ENCODE measurements around the gene SLC30A3. TPM values are rescaled to one million over a fixed set of nuclear protein-coding genes. Genes with fewer than 3 reads are reported as not detected.

The SLC30A3 gene
- total RNA-seq, 6 experiments from 2014 or later: not detected

- Histone ChIP-seq H3K27ac (no peak overlapping the region), H3K4me3 (no peak overlapping the region), H3K9me3 (no peaks in the 10 kb centered on the region), H3K27me3 (no peaks in the 10 kb centered on the region), H3K4me1 (no peaks in the 10 kb centered on the region), H3K36me3 (peaks cover 2 to 82% (median 37%) of the 10 kb centered on the region in 4 donors)
- TF ChIP-seq CTCF (IDR thresholded peaks at IDR 0.05): no peak
- no peak for TF ChIP-seq POLR2A (IDR thresholded peaks at IDR 0.05)
- ATAC-seq: peak in 1 of 4 donors; percentile 17
- intact Hi-C loops (cut with DNase I): no loop called here
- DNase-seq: no peak
- 89% methylated on average over 8 of the region's 9 CpGs for WGBS (ENCODE audit: insufficient coverage, low coverage, low lambda C conversion rate, missing lambda C conversion rate)
Measured at GRCh38 chr2:27225526-27225925, 37.3 kb downstream of the SLC30A3 start.

- TF ChIP-seq POLR2A (IDR thresholded peaks at IDR 0.05) (no peak), CTCF (IDR thresholded peaks at IDR 0.05) (no peak)
- no peaks in the 10 kb centered on the region for H3K4me1 ChIP-seq
- H3K9me3 ChIP-seq: no peaks in the 10 kb centered on the region
- no peaks in the 10 kb centered on the region for H3K27me3 ChIP-seq
- intact Hi-C loops (cut with DNase I): no loop called here
- H3K27ac ChIP-seq: no peak overlapping the region
- 100% methylated on average over 4 of the region's 6 CpGs for WGBS (ENCODE audit: insufficient coverage, low coverage, low lambda C conversion rate, missing lambda C conversion rate)
- DNase-seq (no peak), ATAC-seq (no peak)
- H3K36me3 ChIP-seq: peaks cover 2 to 65% (median 34%) of the 10 kb centered on the region in 4 donors
- no peak overlapping the region for H3K4me3 ChIP-seq
Measured at GRCh38 chr2:27223416-27223815, 39.4 kb downstream of the SLC30A3 start.

DNA sequence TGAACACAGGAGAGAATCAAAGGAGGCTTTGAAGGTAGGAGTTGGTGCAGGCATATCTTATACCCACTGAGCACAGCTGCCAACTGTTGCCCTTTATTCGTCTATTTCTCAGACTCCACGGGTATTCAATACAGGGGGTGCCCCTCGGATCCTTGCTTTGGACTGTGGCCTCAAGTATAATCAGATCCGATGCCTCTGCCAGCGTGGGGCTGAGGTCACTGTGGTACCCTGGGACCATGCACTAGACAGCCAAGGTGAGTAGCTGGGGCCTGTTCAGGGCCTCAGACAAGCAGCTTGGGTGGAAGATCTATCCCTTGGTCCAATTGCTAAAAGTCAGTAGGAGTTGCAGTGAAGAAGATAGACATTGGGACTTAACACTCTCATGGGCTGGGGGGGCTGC is 40.4 kb downstream of the SLC30A3 start:
- intact Hi-C loops (cut with DNase I): no loop called here
- Histone ChIP-seq H3K27ac (no peak overlapping the region), H3K27me3 (no peaks in the 10 kb centered on the region), H3K36me3 (peaks cover 2 to 58% (median 31%) of the 10 kb centered on the region in 4 donors), H3K9me3 (no peaks in the 10 kb centered on the region), H3K4me3 (no peak overlapping the region), H3K4me1 (peaks cover 0 to 6% (median 0%) of the 10 kb centered on the region in 4 donors)
- 100% methylated on average over 4 of the region's 5 CpGs for WGBS (ENCODE audit: insufficient coverage, low coverage, low lambda C conversion rate, missing lambda C conversion rate)
- no peak for ATAC-seq
- DNase-seq: peak in 1 of 3 donors; percentile 20
- TF ChIP-seq POLR2A (IDR thresholded peaks at IDR 0.05) (no peak), CTCF (IDR thresholded peaks at IDR 0.05) (no peak)

DNA sequence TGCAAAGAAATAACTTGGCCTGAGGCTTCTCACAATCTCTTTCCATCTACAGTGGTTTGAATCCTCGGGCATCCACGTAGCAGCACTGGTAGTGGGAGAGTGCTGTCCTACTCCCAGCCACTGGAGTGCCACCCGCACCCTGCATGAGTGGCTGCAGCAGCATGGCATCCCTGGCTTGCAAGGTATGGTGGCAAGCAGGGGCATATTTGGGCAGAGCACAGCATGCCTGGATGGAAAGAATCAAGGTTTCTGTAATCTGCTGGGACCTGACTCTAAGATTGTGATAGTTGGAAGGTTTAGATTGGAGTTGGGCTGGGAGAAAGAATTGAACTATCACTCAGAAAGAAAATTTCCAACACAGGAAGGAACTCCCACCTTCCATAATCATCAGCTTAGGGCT is 41.7 kb downstream of the SLC30A3 start:
- ATAC-seq (no peak), DNase-seq (peak in 1 of 3 donors; percentile 7)
- Histone ChIP-seq H3K27ac (no peak overlapping the region), H3K9me3 (no peaks in the 10 kb centered on the region), H3K4me3 (no peak overlapping the region), H3K4me1 (peaks cover 0 to 6% (median 0%) of the 10 kb centered on the region in 4 donors), H3K36me3 (peaks cover 2 to 48% (median 25%) of the 10 kb centered on the region in 4 donors), H3K27me3 (no peaks in the 10 kb centered on the region)
- no peak for TF ChIP-seq CTCF (IDR thresholded peaks at IDR 0.05)
- TF ChIP-seq POLR2A (IDR thresholded peaks at IDR 0.05): no peak
- 86% methylated on average over 1 of the region's 3 CpGs for WGBS (ENCODE audit: insufficient coverage, low coverage, low lambda C conversion rate, missing lambda C conversion rate)
- intact Hi-C loops (cut with DNase I): no loop called here

DNA sequence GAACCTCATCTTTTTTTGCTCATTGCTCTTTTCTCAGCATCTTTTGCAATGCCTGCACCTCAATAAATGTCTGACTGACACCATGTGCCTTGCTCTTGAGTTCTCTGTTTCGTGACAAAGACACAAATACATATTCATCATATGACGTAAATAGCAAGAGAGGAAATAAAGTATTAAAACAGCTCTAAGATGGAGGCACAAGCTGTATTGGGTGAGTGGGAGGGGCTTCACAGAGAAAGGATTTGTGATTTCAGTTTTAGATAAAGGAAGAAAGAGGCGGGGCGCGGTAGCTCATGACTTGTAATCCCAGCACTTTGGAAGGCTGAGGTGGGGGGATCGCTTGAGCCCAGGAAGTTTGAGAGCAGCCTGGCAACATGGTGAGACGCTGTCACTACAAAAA is 42.8 kb downstream of the SLC30A3 start:
- peak in 1 of 3 donors; percentile 4 for DNase-seq
- intact Hi-C loops (cut with DNase I): no loop called here
- no peak overlapping the region for H3K4me3 ChIP-seq
- TF ChIP-seq CTCF (IDR thresholded peaks at IDR 0.05): no peak
- 88% methylated on average over 7 of the region's 7 CpGs for WGBS (ENCODE audit: insufficient coverage, low coverage, low lambda C conversion rate, missing lambda C conversion rate)
- H3K9me3 ChIP-seq: no peaks in the 10 kb centered on the region
- H3K27me3 ChIP-seq: no peaks in the 10 kb centered on the region
- ATAC-seq: no peak
- peaks cover 2 to 41% (median 22%) of the 10 kb centered on the region in 4 donors for H3K36me3 ChIP-seq
- peaks cover 0 to 6% (median 0%) of the 10 kb centered on the region in 4 donors for H3K4me1 ChIP-seq
- no peak overlapping the region for H3K27ac ChIP-seq

All from right lobe of liver (tissue), 6 donors.